Effector memory CD8-positive, alpha-beta T cell (primary cell): Measurements from ENCODE around the gene BACE2.
"Not testable (repeated sequence)": the region's sequence is repeated elsewhere in the genome, so short reads cannot be mapped to it uniquely, and the experiment has no call there.

ENCODE experiments used
- ATAC-seq: fragments of 150-1000 bp; cut with Tn5 transposase; replicated peaks from 2 replicates; pipeline ENCODE4 v1.10.0; 2021; ENCODE audit warnings: mild to moderate bottlenecking, moderate library complexity
- DNase-seq, 3 experiments: peaks; one replicate each; pipeline ENCODE4 v3.0.0; 2021
- H3K27ac Mint-ChIP-seq, 2 donors: one replicate each; pipeline ENCODE4 v1.8.0; 2022; ENCODE audit warnings: mild to moderate bottlenecking in 2 of 2, mixed read lengths in 2 of 2, moderate library complexity in 2 of 2
- H3K27me3 Mint-ChIP-seq, 2 donors: one replicate each; pipeline ENCODE4 v1.8.0; 2022; ENCODE audit warnings: mixed read lengths in 2 of 2
- H3K36me3 Mint-ChIP-seq: one replicate; pipeline ENCODE4 v1.8.0; 2022; ENCODE audit warnings: mild to moderate bottlenecking, moderate library complexity, mixed read lengths; ENCODE audit not compliant: insufficient read depth
- H3K4me1 Mint-ChIP-seq, 2 donors: one replicate each; pipeline ENCODE4 v1.8.0; 2022; ENCODE audit warnings: low read depth in 2 of 2, mixed read lengths in 2 of 2
- H3K4me3 Mint-ChIP-seq, 2 donors: one replicate each; pipeline ENCODE4 v1.8.0; 2022; ENCODE audit warnings: mild to moderate bottlenecking in 2 of 2, mixed read lengths in 2 of 2, moderate library complexity in 2 of 2
- H3K9me3 Mint-ChIP-seq, 2 donors: one replicate each; pipeline ENCODE4 v1.8.0; 2022; ENCODE audit warnings: mixed read lengths in 2 of 2

Gene BACE2

GRCh38 chr21:41247561-41248545, 79.9 kb downstream of the BACE2 start:
- H3K27me3 Mint-ChIP-seq: peaks cover 16 to 75% of the 10 kb centered on the region in 2 donors
- ATAC-seq: no peak
- H3K4me3 Mint-ChIP-seq: no peak overlapping the region
- H3K4me1 Mint-ChIP-seq: no peaks in the 10 kb centered on the region
- no peaks in the 10 kb centered on the region for H3K36me3 Mint-ChIP-seq
- H3K27ac Mint-ChIP-seq: no peak overlapping the region
- no peaks in the 10 kb centered on the region for H3K9me3 Mint-ChIP-seq
- no peak for DNase-seq

- Mint-ChIP-seq H3K36me3 (no peaks in the 10 kb centered on the region), H3K4me1 (no peaks in the 10 kb centered on the region), H3K9me3 (peaks cover 3 to 5% of the 10 kb centered on the region in 2 donors), H3K27me3 (peaks cover 16 to 70% of the 10 kb centered on the region in 2 donors), H3K4me3 (no peak overlapping the region), H3K27ac (no peak overlapping the region)
- ATAC-seq: no peak
- DNase-seq: no peak
Observed at GRCh38 chr21:41249476-41249875, 81.5 kb downstream of the BACE2 start.

- Mint-ChIP-seq H3K27me3 (peaks cover 23 to 75% of the 10 kb centered on the region in 2 donors), H3K9me3 (peaks cover 3 to 10% of the 10 kb centered on the region in 2 donors), H3K27ac (no peak overlapping the region), H3K36me3 (no peaks in the 10 kb centered on the region), H3K4me1 (no peaks in the 10 kb centered on the region), H3K4me3 (no peak overlapping the region)
- no peak for DNase-seq
- no peak for ATAC-seq
Observed at GRCh38 chr21:41250519-41250918, 82.6 kb downstream of the BACE2 start.

DNA sequence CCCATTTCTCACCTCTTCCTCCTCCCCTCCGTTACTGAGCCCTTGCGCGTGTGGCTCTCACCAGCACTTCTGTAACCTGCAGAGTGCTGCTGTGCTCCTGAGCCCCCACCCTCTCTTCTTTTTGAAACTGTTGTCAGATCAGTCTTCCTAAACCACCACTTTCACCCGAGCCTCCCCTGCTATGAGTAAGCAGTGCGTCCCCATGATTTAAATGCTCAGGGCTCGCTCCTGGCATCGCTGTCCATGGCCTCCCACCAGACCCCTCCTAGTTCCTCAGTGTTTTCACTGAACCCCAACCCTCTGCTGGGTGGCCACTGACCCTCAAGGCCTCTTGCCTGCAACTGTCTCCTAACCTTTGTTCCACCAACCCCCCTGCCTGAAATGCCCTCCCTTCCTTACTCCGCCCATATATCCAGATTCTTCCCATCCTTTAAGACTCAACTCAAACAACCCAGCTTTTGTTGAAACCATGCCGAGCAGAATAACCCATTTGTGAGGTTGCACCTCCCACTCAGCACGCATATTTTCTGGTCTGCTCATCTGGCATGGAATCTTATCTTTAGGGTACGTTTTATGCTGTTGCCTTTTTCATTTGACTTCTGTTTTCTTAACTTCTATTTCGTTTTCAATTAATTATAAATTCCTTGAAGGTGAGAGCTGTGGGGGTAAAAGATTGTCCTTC, 84.1 kb downstream of the BACE2 start:
- ATAC-seq (no peak), DNase-seq (no peak)
- Mint-ChIP-seq H3K4me1 (no peaks in the 10 kb centered on the region), H3K27ac (no peak overlapping the region), H3K27me3 (peaks cover 23 to 75% of the 10 kb centered on the region in 2 donors), H3K4me3 (no peak overlapping the region), H3K36me3 (no peaks in the 10 kb centered on the region), H3K9me3 (peaks cover 3 to 10% of the 10 kb centered on the region in 2 donors)

GRCh38 chr21:41254090-41254700, 86.2 kb downstream of the BACE2 start:
- Mint-ChIP-seq H3K27ac (no peak overlapping the region), H3K27me3 (peaks cover 23 to 78% of the 10 kb centered on the region in 2 donors)
- no peak for DNase-seq

GRCh38 chr21:41255190-41255589, 87.2 kb downstream of the BACE2 start:
- Mint-ChIP-seq H3K27ac (no peak overlapping the region), H3K27me3 (peaks cover 23 to 70% of the 10 kb centered on the region in 2 donors), H3K4me1 (no peaks in the 10 kb centered on the region), H3K36me3 (peaks cover 3% of the 10 kb centered on the region), H3K9me3 (peaks cover 3 to 10% of the 10 kb centered on the region in 2 donors), H3K4me3 (no peak overlapping the region)
- no peak for DNase-seq
- ATAC-seq: no peak

More at GRCh38 chr21:41254090-41254700, 86.2 kb downstream of the BACE2 start:
- Mint-ChIP-seq H3K4me3 (no peak overlapping the region), H3K36me3 (peaks cover 3% of the 10 kb centered on the region), H3K4me1 (no peaks in the 10 kb centered on the region), H3K9me3 (peaks cover 3 to 10% of the 10 kb centered on the region in 2 donors)
- ATAC-seq: no peak

- not testable (repeated sequence) for H3K27ac Mint-ChIP-seq, H3K36me3 Mint-ChIP-seq, DNase-seq, H3K4me1 Mint-ChIP-seq, H3K4me3 Mint-ChIP-seq, ATAC-seq
- Mint-ChIP-seq H3K27me3 (peaks cover 23 to 59% of the 10 kb centered on the region in 2 donors), H3K9me3 (peaks cover 3 to 10% of the 10 kb centered on the region in 2 donors)
Observed at GRCh38 chr21:41256231-41256630, 88.3 kb downstream of the BACE2 start.

DNA sequence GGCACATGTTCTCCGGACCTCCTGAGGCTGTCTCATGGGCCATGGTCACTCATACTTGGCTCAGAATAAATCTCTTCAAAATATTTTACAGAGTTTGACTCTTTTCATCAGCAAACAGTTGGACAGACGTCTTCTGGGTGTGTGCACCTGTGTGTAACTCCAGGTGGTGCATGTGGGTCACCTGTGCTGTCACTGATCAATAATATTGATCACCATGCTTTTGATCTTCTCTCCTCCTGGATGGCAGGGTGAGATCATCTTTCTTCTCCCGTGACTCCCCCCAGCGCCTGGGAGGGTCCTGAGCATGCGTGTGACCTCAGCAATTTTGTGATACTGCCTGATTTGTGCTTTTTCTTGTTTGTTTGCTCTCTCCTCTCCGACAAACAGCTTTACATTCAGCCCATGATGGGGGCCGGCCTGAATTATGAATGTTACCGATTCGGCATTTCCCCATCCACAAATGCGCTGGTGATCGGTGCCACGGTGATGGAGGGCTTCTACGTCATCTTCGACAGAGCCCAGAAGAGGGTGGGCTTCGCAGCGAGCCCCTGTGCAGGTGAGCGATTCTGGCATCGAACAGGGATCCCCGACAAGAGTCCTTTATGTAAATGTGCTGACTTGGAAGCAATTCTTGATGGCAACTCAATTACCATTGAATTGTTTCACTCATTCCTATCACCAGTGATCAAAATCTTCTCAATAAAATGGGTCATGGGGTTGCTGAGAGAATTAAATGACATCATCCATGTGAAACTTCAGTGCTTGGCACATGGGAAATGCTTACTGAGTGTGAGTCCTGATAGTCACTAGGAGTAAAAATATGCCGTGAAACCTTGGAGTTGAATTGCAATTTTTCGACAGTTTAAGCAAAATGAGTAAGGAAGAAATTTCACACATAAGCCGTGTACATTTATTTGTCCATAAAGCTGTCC, 89.1 kb downstream of the BACE2 start:
- Mint-ChIP-seq H3K9me3 (peaks cover 3 to 10% of the 10 kb centered on the region in 2 donors), H3K27me3 (peaks cover 19 to 51% of the 10 kb centered on the region in 2 donors), H3K4me1 (no peaks in the 10 kb centered on the region), H3K4me3 (no peak overlapping the region), H3K27ac (no peak overlapping the region), H3K36me3 (peaks cover 3% of the 10 kb centered on the region)
- DNase-seq: no peak
- ATAC-seq: no peak

DNA sequence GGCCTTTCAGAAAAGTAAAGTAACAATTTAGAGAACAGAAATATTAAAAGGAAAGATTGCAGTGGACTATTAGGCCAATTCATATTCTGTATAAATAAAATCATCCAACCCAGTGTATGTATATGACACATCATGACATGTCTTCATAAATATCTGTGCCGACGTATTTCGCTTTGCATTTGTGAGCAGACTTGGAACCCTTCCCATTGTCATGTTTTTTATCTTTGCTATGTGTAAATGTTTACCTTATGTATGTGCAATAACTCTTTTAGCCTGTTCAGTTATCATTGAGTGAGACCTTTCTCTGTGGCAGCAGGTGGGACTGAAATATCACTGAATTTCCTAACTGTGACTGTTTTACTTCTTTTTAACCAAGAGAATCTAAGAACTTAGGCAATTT, 90.7 kb downstream of the BACE2 start:
- Mint-ChIP-seq H3K27ac (no peak overlapping the region), H3K27me3 (peaks cover 21 to 53% of the 10 kb centered on the region in 2 donors), H3K4me3 (no peak overlapping the region), H3K9me3 (peaks cover 3 to 10% of the 10 kb centered on the region in 2 donors), H3K4me1 (no peaks in the 10 kb centered on the region), H3K36me3 (peaks cover 3% of the 10 kb centered on the region)
- no peak for DNase-seq
- no peak for ATAC-seq

GRCh38 chr21:41260428-41260827, 92.5 kb downstream of the BACE2 start:
- H3K9me3 Mint-ChIP-seq: peaks cover 0 to 7% of the 10 kb centered on the region in 2 donors
- H3K36me3 Mint-ChIP-seq: peaks cover 3% of the 10 kb centered on the region
- no peak for ATAC-seq
- H3K4me1 Mint-ChIP-seq: no peaks in the 10 kb centered on the region
- H3K27me3 Mint-ChIP-seq: peaks cover 26 to 48% of the 10 kb centered on the region in 2 donors
- H3K27ac Mint-ChIP-seq: no peak overlapping the region
- no peak for DNase-seq
- no peak overlapping the region for H3K4me3 Mint-ChIP-seq

- Mint-ChIP-seq H3K27me3 (peaks cover 29 to 45% of the 10 kb centered on the region in 2 donors), H3K4me1 (no peaks in the 10 kb centered on the region), H3K27ac (no peak overlapping the region), H3K36me3 (no peaks in the 10 kb centered on the region), H3K9me3 (peaks cover under 1 to 11% of the 10 kb centered on the region in 2 donors), H3K4me3 (no peak overlapping the region)
- no peak for DNase-seq
- no peak for ATAC-seq
Observed at GRCh38 chr21:41267346-41267745, 99.4 kb downstream of the BACE2 start.

DNA sequence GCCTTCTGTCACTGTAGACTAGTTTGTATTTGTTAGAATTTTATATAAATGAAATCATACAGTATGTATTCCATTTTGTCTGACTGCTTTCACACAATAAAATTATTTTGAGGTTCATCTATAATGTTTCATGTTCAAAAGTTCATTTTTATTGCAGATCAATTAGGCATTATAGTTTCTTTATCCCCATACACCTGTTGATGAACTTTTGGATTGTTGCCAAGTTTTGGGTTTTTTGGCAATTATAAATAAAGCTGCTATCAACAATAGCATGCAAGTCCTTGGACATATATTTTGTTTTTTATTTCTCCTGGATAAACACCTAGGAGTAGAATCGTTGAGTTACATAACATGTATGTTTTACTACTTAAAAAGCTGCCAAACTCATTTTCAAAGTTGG, 101.6 kb downstream of the BACE2 start:
- no peak overlapping the region for H3K4me3 Mint-ChIP-seq
- H3K4me1 Mint-ChIP-seq: no peaks in the 10 kb centered on the region
- peaks cover 27 to 42% of the 10 kb centered on the region in 2 donors for H3K27me3 Mint-ChIP-seq
- peaks cover 6 to 12% of the 10 kb centered on the region in 2 donors for H3K9me3 Mint-ChIP-seq
- ATAC-seq: no peak
- H3K27ac Mint-ChIP-seq: no peak overlapping the region
- DNase-seq: no peak
- no peaks in the 10 kb centered on the region for H3K36me3 Mint-ChIP-seq
